Left renal pelvis (tissue), 4 donors: ENCODE results near the gene SCYGR1. TPM values are rescaled to one million over a fixed set of nuclear protein-coding genes. Genes with fewer than 3 reads are reported as not detected.
"Not testable (repeated sequence)": the region's sequence is repeated elsewhere in the genome, so short reads cannot be mapped to it uniquely, and the experiment has no call there.

ENCODE experiments used
- DNase-seq, 4 donors: peaks; one replicate each; pipeline ENCODE4 v3.0.0-alpha.2; 2013; ENCODE audit warnings: low read depth in 4 of 4, low spot score in 3 of 4
- polyA plus RNA-seq, 4 donors: library from polyadenylated mRNA; unstranded; fragments of 120-200 nt; gene quantifications; one replicate each; pipeline ENCODE4 v1.2.1, GENCODE V29; 2013; ENCODE audit not compliant: insufficient read length in 4 of 4

The SCYGR1 gene
- polyA plus RNA-seq, 4 donors: not detected

DNA sequence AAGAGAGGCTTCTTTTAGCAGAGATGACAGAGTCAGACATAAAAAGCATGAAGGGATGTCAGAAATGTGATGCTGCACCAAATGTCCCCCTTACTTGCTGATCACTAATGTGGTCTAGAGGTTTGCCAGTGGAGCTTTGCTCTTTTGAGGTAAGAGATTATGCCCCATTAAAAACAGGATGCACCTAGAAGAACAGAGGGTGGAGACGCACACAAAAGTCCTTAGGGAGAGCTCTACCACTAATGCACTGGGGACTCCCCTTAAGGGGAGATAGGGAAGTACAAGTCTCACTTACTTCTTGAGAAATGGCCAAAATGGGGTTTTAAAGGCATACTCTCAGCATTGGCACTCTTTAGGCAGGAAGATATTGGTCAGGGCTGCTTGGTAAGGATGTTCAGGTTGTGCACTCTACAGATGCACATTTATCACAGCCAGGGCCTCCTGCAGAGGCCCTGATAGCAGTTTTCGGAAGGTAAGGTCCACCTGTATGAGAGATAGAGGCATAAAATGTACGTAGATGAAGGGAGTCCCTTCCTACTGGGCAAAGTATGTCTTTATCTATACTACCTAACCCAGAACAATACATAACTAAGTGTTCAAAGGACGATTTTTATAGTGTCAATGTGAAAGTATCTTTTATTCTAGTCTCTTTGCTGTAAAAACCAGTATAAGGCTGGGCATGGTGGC, 17.0 kb upstream of the SCYGR1 start:
- no peak for DNase-seq

DNA sequence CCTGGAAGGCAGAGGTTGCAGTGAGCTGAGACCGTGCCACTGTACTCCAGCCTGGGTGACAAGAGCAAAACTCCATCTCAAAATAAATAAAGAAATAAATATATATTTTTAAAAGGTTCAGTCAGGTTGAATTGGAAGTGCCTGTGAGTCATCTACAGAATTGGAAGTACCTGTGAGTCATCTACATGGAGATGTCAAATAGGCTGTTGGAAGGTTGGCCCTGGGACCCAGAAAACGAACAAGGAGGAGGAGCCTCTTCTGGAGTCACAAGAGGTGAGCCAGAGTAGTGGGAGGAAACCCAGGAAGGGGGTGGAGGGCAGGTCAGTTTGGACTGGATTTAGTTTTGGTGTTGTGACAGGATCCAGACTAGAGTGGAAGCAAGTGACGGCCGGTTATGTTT, 15.2 kb upstream of the SCYGR1 start:
- no peak for DNase-seq

- DNase-seq: no peak
Observed at GRCh38 chr2:227402321-227402720, 14.6 kb upstream of the SCYGR1 start.

DNA sequence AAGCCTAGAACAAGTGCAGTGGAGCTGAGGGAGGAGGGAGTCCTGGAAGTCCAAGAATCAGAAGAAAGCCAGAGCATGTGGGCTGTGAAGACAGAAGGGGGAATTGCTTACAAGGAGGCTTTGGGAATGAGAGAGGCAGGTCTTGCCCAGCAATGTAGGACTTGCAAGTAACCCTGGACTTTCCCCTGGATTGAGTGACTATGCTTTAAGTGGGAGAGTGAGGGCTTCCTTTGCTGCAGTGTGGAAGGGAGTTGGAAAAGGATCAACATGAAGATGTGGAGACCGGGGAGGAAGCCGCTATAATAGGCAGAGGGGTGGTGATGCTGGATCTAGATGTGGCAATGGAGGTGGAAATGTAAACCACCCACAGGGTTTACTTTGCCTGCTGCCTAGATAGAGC, 13.8 kb upstream of the SCYGR1 start:
- no peak for DNase-seq

DNA sequence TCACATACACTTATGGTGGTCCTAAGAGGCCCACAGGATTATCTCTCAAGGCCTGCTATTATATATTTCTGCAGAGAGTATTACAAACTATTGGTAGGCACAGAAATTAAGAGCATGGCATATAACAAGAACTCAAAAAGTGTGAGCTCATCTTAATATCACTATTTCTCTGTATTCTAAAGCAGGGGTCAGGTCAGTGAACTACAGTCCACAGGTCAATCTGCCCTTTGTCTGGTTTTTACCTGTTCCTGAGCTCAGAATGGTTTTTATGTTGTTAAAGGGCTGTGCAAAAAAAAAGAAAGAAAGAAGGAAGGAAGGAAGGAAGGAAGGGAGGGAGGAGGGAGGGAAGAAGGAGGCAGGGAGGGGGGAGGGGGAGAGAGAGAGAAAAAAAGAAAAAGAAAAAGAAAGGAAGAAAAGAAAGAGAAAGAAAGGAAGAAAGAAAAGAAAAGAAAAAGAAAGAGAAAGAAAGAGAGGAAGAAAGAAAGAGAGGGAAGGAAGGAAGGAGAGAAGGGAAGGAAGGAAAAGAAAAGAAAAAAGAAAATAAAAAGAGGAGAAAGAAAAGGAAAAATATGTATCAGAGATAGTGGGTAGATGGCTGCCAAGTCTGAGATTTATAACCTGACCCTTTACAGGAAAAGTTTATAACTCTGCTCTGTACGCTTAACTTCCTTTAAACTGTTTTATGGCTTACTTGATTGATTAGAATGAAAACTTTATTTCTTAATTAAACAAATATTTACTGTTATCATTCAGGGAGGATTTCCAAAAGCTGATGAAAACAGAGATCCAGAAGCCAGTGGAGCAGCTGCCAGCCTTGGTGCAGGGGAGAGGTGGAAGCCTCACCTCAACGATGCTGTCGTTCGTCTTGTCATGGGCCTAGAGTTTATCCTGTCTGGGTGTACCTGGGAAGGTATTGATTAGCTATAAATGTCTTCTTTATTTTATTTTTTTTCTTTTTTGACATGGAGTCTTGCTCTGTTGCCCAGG, 11.2 kb upstream of the SCYGR1 start:
- no peak for DNase-seq

- DNase-seq: no peak
Observed at GRCh38 chr2:227397562-227397961, 9.8 kb upstream of the SCYGR1 start.

- DNase-seq: no peak
Observed at GRCh38 chr2:227395556-227395955, 7.8 kb upstream of the SCYGR1 start.

DNA sequence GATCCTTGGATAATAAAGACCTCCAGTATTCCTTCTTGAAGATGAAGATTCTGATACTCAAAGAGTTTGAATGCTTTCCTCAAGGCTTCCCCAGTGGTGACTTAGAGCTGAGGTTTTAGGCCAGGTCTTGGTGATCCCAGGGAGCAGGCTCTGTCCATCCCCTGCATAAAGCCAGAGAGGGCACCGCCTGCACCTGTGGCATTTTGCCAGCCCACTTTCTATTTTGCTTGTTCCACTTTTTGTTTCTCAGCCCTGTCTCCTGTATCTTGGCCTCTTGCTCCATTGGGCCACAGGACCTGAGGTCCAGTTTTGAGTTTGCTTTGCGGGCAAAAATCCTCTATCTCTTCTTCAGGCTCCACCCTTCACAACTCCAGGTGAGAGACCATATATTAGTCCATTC, 6.7 kb upstream of the SCYGR1 start:
- DNase-seq: no peak

- DNase-seq: no peak
Observed at GRCh38 chr2:227390468-227391256, 2.9 kb upstream of the SCYGR1 start.

GRCh38 chr2:227389661-227390060, 1.9 kb upstream of the SCYGR1 start:
- no peak for DNase-seq

DNA sequence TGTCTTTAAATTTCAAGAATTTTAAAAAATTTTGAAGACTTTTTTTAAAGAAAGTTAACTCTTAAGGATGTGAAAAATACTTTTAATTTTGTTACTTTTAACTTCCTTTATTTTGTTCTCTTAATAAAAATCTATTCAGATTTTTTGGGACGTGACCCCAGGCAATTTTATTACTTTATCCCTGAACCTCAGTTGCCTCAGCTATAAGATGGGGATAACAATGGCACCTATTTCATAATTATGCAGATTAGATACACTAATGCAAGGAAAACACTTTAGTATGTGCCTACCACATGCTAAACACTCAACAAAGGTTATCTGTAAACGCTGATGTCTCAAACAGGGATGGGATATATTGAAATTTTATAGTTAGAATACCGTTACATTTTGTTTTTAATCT, 1.5 kb upstream of the SCYGR1 start:
- no peak for DNase-seq

GRCh38 chr2:227388537-227389011, 825 bp upstream of the SCYGR1 start:
- DNase-seq: no peak

DNA sequence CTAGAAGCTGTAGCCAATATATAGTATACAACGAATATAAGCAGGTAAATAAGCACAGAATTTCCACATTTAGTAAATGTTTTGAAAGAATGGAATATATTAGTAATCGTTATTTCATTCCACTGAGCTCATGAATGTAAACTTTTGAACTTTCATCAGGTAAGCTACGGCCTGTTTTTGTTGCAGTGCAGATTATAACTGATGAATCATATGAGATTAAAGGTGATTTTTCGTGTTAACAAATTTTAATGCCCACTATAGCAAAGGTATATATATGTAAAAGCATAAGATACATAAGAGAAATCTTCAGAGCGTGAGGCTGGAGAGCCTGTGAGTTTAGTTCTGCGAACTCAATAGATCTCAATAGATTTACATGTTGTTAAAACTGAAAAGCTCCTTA, 1.1 kb downstream of the SCYGR1 start:
- no peak for DNase-seq

- DNase-seq: no peak
Observed at GRCh38 chr2:227383686-227384085, 4.1 kb downstream of the SCYGR1 start.

DNA sequence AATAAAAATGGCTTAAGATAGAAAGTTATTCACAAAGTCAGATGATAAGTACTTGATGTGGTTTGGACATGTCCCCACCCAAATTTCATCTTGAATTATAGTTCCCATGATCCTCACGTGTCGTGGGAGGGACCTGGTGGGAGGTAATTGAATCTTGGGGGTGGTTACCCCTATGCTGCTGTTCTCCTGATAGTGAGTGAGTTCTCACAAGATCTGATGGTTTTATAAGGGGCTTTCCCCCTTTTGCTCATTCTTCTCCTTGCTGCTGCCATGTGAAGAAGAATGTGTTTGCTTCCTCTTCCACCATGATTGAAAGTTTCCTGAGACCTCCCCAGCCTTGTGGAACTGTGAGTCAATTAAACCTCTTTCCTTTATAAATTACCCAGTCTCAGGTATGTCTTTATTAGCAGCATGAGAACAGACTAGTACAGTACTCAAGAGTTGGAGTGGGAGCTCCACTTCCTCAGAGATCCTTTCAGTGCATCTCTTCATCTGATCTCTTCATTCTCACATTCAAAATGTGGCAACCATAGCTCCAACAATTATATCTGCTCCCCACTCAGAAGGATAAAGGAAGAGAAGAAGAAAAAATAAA, 5.4 kb downstream of the SCYGR1 start:
- not testable (repeated sequence) for DNase-seq

DNA sequence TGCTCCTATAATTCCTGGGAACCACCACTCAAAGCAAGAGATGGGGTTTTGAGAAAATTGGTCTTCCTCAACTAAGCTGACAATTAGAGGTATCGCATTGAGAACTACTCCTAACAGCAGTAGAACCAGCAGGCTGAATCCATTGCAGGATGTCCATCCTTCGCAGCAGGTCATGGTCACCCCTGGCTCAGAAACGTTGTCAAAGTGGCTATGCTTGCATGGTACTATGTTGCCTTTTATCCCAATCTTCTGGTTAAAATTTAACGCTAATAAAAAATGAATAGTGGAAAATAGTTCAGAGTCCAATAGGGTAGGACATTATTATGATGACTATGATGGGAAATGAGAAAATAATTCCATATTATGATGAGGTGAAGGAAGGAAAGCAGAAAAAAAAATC, 8.7 kb downstream of the SCYGR1 start, which contains the start of gene TM4SF20:
Gene TM4SF20, minus strand, starts transcription at position 212 of the 400 bp plus-strand sequence. Its CDS starts 38 bp downstream, at position 174.
- no peak for DNase-seq

GRCh38 chr2:227378371-227378782, 9.4 kb downstream of the SCYGR1 start:
- DNase-seq: no peak

GRCh38 chr2:227377467-227378351, 10.0 kb downstream of the SCYGR1 start:
- DNase-seq: no peak

- DNase-seq: no peak
Observed at GRCh38 chr2:227376656-227377396, 10.9 kb downstream of the SCYGR1 start.
